ENCODE measurements around the gene GNAL.

DNA sequence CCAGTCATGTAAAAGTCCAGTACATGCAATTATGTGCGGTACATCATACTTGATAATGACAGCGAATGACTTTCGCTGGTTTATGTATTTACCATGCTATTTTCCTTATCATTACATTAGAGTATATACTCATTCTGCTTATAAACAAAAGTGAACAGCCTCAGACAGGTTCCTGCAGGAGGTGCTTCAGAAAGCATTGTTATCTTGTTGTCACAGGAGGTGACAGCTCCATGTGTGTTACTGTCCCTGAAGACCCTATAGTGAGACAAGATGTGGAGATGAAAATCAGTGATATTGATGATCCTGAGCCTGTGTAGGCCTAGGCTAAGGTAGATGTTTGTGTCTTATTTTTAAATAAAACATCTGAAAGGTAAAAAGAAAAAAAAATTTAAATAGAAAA, 234.4 kb downstream of the GNAL start:
- TF ChIP-seq POLR2A (IDR thresholded peaks at IDR 0.05) (no peak), CTCF (IDR thresholded peaks at IDR 0.05 in 4 of 5, conservative IDR thresholded peaks at IDR 0.05 in 1 of 5) (no peak)
